Type B pancreatic cell (in vitro differentiated cells): ENCODE results near the gene CPTP. TPM values are rescaled to one million over a fixed set of nuclear protein-coding genes. Genes with fewer than 3 reads are reported as not detected.
A peak's percentile ranks its signal among the peaks of the same experiment; 100 is the strongest.

Experiments
- DNase-seq: peaks from one replicate; pipeline ENCODE4 v3.0.0; 2021; ENCODE audit warnings: mixed read lengths; ENCODE audit not compliant: unreplicated experiment; ENCODE audit errors: extremely low spot score
- H3K27ac Mint-ChIP-seq: 2 replicates; pipeline ENCODE4 v1.8.0; 2021; ENCODE audit warnings: mild to moderate bottlenecking, mixed read lengths
- H3K27me3 Mint-ChIP-seq: 2 replicates; pipeline ENCODE4 v1.8.0; 2021; ENCODE audit warnings: mixed read lengths
- H3K36me3 Mint-ChIP-seq: 2 replicates; pipeline ENCODE4 v1.8.0; 2021; ENCODE audit warnings: mixed read lengths
- H3K4me1 Mint-ChIP-seq: one replicate; pipeline ENCODE4 v1.8.0; 2021; ENCODE audit warnings: mixed read lengths; ENCODE audit not compliant: unreplicated experiment
- H3K4me3 Mint-ChIP-seq: 2 replicates; pipeline ENCODE4 v1.8.0; 2021; ENCODE audit warnings: mild to moderate bottlenecking, mixed read lengths
- H3K9me3 Mint-ChIP-seq: 2 replicates; pipeline ENCODE4 v1.8.0; 2021; ENCODE audit warnings: mixed read lengths
- CTCF ChIP-seq: fragments of 200-600 bp; sonication (generic); conservative IDR thresholded peaks from 2 replicates; pipeline ENCODE4 v1.5.0; 2021; ENCODE audit warnings: antibody characterized with exemption, mild to moderate bottlenecking
- total RNA-seq: library from RNA; stranded (reverse); gene quantifications from 2 replicates; pipeline ENCODE4 v1.2.1, GENCODE V29; 2021; ENCODE audit warnings: low replicate concordance

CPTP gene
- total RNA-seq, 1 donor from 2014 or later = 24.2 TPM

GRCh38 chr1:1343811-1344421, 19.3 kb downstream of the CPTP start:
- Mint-ChIP-seq H3K9me3 (no peaks in the 10 kb centered on the region), H3K4me1 (peaks cover 11% of the 10 kb centered on the region), H3K36me3 (peaks cover 10% of the 10 kb centered on the region), H3K27ac (no peak overlapping the region), H3K4me3 (no peak overlapping the region), H3K27me3 (no peaks in the 10 kb centered on the region)
- no peak for TF ChIP-seq CTCF
- DNase-seq = no peak

GRCh38 chr1:1344655-1345361, 20.2 kb downstream of the CPTP start:
- Mint-ChIP-seq H3K36me3 (peaks cover 10% of the 10 kb centered on the region), H3K4me3 (no peak overlapping the region), H3K9me3 (no peaks in the 10 kb centered on the region), H3K4me1 (peaks cover 11% of the 10 kb centered on the region), H3K27ac (peak overlapping the region; percentile 48), H3K27me3 (no peaks in the 10 kb centered on the region)
- DNase-seq = no peak
- peak; percentile 70 for TF ChIP-seq CTCF

- no peak for DNase-seq
- no peak overlapping the region for H3K4me3 Mint-ChIP-seq
- H3K27me3 Mint-ChIP-seq = no peaks in the 10 kb centered on the region
- no peaks in the 10 kb centered on the region for H3K9me3 Mint-ChIP-seq
- TF ChIP-seq CTCF = no peak
- H3K4me1 Mint-ChIP-seq = peaks cover 11% of the 10 kb centered on the region
- peaks cover 10% of the 10 kb centered on the region for H3K36me3 Mint-ChIP-seq
- H3K27ac Mint-ChIP-seq = no peak overlapping the region
Observed at GRCh38 chr1:1345384-1345783, 20.8 kb downstream of the CPTP start.

GRCh38 chr1:1345860-1346500, 21.4 kb downstream of the CPTP start:
- no peak for TF ChIP-seq CTCF
- H3K9me3 Mint-ChIP-seq = no peaks in the 10 kb centered on the region
- H3K4me3 Mint-ChIP-seq = no peak overlapping the region
- no peaks in the 10 kb centered on the region for H3K27me3 Mint-ChIP-seq
- H3K4me1 Mint-ChIP-seq = peaks cover 11% of the 10 kb centered on the region
- peaks cover 4% of the 10 kb centered on the region for H3K36me3 Mint-ChIP-seq
- no peak overlapping the region for H3K27ac Mint-ChIP-seq
- DNase-seq = no peak

- no peaks in the 10 kb centered on the region for H3K27me3 Mint-ChIP-seq
- peaks cover 11% of the 10 kb centered on the region for H3K4me1 Mint-ChIP-seq
- TF ChIP-seq CTCF = no peak
- peak overlapping the region; percentile 85 for H3K4me3 Mint-ChIP-seq
- peak overlapping the region; percentile 46 for H3K27ac Mint-ChIP-seq
- no peak for DNase-seq
- no peaks in the 10 kb centered on the region for H3K36me3 Mint-ChIP-seq
- no peaks in the 10 kb centered on the region for H3K9me3 Mint-ChIP-seq
Observed at GRCh38 chr1:1346501-1346890, 21.9 kb downstream of the CPTP start.
